Suppressor macrophage (primary cell): ENCODE measurements around the gene BTBD9.

ENCODE experiments used
- DNase-seq, 4 experiments: peaks; one replicate each; pipeline ENCODE4 v3.0.0-alpha.2; 2020 to 2022

BTBD9 gene

DNA sequence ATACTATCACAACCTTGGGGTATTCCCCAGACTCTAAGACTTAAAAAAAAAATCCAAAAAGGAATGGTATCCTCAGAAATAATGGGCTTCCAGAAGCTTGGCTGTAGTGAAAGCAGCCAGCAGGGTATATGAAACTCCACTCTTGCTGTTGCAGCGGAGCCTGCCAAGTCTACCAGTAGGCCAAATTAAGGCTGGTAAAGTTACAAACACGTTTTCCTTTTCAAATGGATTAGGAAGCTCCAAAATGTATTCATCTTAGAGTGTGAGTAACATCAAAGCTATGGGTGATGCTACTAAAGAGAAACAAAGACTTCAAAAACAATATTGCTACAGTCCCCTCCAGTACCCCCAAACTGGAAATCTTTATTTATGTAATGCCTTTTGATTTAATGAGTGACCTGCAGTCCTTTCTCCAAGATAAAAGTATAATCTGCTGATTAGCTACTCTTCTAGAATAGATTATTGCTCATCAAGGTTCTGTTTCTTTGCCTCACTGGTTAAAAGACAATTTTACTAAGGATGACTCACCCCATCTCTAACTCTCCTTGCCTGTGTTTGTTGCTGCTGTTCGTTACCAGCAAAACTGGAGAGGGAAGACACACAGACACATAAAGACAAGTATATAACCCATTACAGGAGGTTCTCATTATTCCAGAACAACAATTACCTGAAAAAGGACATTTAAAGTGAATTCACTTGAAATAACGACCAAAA is 84.9 kb downstream of the BTBD9 start:
- no peak for DNase-seq

DNA sequence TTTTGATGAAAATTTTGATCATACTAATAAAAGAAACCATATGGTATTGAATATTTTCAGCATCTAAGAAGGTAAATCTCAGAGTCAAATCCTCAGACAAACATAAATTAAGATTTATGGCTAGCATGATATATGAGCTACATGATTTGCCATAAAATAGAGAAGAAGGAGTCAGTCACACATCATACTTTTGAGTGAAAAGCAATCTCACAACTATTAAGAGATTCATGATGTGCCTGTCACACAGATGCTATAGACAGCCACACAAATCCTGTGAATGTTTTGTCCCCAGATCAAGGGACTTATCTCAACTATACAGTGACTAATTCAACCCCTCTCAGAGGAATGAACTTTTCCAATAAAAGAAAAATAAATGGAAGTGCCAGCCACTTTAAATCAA is 85.7 kb downstream of the BTBD9 start:
- DNase-seq: no peak

GRCh38 chr6:38552121-38552520 is 87.6 kb downstream of the BTBD9 start:
- peak; percentile 66 to 91 (median 80) for DNase-seq

DNA sequence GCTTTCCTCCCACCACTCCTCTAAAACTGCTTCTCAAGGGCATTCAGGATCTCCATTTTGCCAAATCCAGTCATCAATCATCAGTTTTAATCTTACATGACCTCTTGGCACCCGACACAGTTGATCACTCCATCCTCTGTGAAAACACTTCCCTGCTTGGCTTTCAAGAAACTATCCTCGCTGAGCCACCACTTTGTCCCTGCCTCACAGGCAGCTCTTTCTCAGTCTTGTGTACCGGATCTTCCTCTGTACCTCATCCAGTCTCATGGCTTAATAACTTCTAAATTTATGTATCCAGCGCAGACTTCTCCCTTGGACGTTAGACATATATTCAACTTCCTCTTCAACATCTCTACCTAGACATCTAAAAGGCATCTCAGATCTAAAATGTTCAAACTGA is 89.9 kb downstream of the BTBD9 start:
- no peak for DNase-seq

DNA sequence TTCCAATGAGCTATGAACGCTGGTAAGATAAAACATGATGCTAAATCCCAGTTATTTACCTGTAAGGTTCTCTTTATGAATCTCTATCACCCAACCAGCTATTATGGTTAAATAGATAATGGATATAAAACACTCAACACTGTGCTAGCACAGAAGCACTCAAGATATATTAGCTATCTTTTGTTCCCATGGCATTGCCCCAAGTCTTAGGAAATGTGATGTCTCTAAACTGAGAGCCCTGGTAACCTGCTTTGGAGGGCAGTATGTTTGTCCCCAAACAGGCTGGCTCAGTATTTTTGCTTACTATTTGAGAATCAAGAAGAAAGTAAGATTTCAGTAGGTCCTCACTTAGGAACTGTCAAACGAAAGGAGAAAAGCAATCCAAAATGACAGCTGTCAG is 90.5 kb downstream of the BTBD9 start:
- DNase-seq: no peak

DNA sequence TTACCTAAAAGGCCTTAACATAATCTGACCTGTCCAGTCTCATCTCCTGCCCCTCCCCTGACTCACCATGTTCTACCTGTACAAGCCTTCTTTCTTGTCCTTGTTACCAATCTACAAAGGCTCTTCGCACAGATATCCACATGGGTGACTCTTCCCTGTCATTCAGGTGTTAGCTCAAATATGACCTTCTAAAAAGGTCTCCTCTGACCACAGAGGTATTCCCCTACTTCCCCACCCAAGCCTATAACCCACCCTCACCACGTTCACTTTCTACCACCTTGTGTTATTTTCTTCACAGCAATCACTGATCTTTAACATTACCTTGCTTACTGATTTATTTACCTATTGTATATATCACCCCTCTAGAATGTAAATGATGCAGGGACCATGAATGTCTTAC is 96.7 kb downstream of the BTBD9 start:
- DNase-seq: no peak

DNA sequence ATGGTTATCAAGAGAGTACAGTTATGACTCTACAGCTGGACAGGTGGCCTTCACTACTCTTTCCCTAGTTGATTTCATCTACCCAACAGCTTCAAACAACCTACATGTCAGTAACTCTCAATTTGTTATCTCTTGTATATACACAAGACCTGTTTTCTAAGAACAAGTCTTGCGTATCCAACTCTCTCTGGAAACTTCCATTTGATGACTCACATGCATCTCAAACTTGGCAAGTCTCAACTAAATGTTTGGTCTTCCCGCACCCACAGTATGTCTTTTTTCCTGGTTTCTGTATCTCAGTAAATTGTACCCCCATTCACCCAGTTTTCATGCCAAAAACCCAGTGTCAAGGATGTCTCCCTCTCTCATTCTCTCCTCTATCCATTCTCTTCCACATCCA is 97.7 kb downstream of the BTBD9 start:
- no peak for DNase-seq

GRCh38 chr6:38533064-38533463 is 106.7 kb downstream of the BTBD9 start:
- no peak for DNase-seq

- no peak for DNase-seq
Observed at GRCh38 chr6:38531134-38531533, 108.6 kb downstream of the BTBD9 start.

DNA sequence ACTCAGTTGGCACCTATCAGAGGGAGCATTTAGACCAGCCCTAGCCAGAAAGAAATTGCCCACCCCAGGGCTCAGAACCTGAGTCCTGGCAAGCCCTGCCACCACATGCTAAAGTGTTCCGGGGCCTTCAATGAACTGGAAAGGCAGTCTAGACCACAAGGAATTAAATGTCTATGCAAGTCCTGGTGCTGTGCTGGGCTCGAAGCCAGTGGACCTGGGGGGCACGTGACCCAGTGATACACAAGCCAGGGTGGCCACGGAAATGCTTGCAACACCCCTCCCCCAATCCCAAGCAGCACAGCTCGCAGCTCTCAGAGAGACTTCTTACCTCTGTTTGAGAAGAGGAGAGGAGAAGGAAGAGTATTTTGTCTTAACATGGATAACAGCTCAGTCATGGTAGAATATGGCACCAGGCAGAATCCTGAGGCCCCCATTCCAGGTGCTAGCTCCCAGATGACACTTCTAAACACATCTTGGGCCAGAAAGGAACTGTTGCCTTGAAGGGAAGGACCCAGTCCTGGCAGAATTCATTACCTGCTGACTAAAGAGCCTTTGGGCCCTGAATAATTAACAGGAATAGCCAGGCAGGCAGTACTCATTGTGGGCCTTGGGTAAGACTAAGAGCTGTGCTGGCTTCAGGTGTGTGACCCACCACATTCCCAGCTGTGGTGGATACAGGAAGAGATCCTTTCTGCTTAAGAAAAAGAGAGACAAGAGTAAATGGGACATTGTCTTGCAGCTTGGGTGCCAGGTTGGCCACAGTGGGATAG is 111.3 kb downstream of the BTBD9 start:
- no peak for DNase-seq

- no peak for DNase-seq
Observed at GRCh38 chr6:38527371-38527770, 112.4 kb downstream of the BTBD9 start.

DNA sequence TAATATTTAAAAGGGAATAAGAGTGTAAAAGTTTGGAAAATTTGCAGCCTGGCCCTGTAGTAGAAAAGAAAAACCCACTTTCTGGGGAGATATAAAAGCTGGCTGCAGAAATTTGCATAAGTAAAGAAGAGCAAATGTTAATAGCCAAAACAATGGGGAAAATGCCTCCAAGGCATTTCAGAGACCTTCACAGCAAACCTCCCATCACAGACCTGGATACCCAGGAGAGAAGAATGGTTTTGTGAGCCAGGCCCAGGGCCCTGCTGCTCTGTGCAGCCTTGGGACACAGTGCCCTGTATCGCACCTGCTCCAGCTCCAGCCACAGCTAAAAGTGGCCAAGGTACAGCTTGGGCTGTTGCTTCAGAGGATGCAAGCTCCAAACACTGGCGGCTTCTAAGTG is 113.8 kb downstream of the BTBD9 start:
- no peak for DNase-seq

GRCh38 chr6:38524436-38525145 is 115.1 kb downstream of the BTBD9 start:
- DNase-seq: no peak

DNA sequence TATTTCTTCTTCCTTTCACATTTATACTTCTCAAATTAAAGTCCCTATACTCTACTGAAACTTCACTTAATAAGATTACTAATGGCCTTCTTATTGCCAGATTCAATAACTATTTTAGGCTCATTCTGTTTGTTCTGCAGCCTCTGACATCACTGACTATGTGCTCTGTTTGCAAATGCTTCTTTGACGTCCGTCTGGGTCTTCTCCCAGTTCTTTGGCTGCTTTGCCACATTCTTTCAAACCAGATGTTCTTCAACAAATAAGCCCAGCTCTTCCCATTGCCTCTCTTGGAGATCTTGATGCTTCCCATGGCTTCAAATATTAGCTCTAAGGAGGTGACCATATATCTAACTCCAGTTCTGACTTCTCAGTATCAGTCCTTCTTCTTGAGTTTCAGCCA is 117.4 kb downstream of the BTBD9 start:
- DNase-seq: no peak

GRCh38 chr6:38518511-38519304 is 121.0 kb downstream of the BTBD9 start:
- DNase-seq: peak in 2 of 4 experiments; percentile 8 to 11

GRCh38 chr6:38517005-38517404 is 122.7 kb downstream of the BTBD9 start:
- DNase-seq: no peak

GRCh38 chr6:38514399-38514798 is 125.3 kb downstream of the BTBD9 start:
- no peak for DNase-seq

- DNase-seq: no peak
Observed at GRCh38 chr6:38512211-38512610, 127.5 kb downstream of the BTBD9 start.

DNA sequence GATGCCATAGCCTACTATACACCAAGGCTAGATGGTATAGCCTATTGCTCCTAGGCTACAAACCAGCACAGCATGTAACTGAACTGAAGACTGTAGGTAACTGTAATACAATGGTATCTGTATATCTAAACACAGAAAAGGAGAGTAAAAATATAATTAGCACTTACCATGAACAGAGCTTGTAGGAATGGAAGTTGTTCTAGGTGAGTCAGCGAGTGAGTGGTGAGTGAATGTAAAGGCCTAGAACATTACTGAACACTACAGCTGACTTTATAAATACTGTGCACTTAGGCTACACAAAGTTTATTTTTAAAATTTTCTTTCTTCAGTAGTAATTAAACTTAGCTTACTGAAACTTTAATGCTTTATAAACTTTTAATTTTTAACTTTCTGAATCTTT is 129.5 kb downstream of the BTBD9 start:
- DNase-seq: no peak

GRCh38 chr6:38509713-38510112 is 130.0 kb downstream of the BTBD9 start:
- no peak for DNase-seq

- peak in 3 of 4 experiments; percentile 25 to 46 (median 46) for DNase-seq
Observed at GRCh38 chr6:38508894-38509293, 130.8 kb downstream of the BTBD9 start.

DNA sequence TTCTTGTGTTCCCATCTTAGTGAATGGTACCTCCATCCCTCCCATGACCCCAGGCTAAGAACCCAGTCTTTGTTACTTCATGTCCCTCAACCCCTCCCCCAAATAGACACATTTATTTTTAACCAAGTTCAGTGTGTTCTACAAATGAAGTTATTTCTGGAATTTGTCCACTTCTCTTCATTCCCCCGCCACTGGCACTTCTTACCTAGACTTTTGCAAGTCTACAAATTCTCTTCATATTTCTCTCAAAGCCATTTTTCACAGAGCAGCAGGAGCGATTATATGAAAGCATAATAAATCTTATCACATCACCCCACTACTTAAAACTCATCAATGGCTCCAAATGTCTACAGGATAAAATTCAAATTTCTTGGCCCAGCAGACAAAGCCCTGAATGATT is 131.4 kb downstream of the BTBD9 start:
- no peak for DNase-seq

GRCh38 chr6:38507173-38507572 is 132.6 kb downstream of the BTBD9 start:
- no peak for DNase-seq
